GM19397 (cell line): ENCODE results near the gene KDM4E.
"Not testable (repeated sequence)": the region's sequence is repeated elsewhere in the genome, so short reads cannot be mapped to it uniquely, and the experiment has no call there.

Experiments
- ATAC-seq: cut with Tn5 transposase; IDR thresholded peaks from one replicate; pipeline ENCODE4 v1.9.1; 2021; ENCODE audit warnings: mild to moderate bottlenecking, moderate library complexity; ENCODE audit not compliant: unreplicated experiment

The KDM4E gene

DNA sequence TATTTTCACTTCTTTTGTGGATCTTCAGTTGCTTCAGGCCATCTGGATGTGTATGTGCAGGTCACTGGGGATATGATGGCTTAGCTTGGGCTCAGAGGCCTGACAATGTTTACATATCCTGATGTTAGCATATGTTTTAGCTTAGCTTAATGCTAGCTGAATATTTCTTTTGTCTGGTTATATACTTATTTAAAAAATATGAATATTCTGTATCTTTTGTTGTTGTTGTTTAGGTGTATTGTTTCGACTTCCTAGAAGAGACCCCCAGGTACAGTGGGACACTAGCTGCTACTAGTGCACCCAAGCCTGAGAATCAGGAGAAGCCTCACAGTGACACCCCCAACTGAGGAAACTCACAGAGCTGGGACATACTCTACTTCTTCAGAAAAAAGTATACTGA, at the start of gene KDM4E:
Gene KDM4E (plus strand): TSS at position 301 of the 400 bp plus-strand sequence. CDS start 300 bp downstream, outside the sequence.
- ATAC-seq: no peak

DNA sequence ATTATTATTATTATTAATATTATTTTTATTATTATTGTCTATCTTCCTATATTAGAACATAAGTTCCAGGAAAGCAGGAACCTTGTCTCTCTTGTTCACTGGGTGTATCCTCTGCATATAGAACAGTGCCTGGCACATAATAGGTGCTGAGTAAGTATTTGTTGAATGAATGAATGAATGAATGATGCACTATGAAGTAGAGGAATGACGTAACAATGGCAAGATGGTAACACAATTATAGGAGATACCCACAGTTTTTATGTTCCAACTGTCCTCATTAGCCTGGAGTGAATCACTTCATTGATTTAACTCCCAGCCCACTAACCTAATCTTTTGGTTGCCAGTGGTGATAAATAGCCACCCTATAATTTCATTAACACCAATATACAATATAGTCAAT, 49.5 kb upstream of the KDM4E start:
- no peak for ATAC-seq

DNA sequence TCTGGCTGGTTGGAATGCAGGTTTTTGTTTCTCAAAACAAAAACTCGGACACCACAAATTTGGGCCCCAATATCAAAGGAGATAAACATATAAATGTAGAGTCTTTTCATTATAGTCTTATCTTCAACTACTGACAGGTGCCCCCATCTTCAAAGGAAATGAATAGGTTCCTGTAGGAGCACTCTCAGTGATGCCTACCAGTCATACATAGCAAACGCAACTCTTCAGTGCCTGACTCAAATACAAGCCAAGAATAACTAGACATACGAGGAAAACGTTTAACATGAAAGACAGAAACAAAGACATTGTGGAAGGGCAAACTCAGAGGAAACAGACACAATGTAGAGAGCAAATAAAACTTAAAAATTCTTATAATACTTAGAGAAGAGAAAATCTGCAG, 37.7 kb upstream of the KDM4E start:
- ATAC-seq: no peak

GRCh38 chr11:94988748-94989147, 36.3 kb upstream of the KDM4E start:
- no peak for ATAC-seq

- ATAC-seq: no peak
Measured at GRCh38 chr11:94993400-94993943, 31.6 kb upstream of the KDM4E start.

GRCh38 chr11:94997437-94997836, 27.6 kb upstream of the KDM4E start:
- no peak for ATAC-seq

GRCh38 chr11:94998285-94998684, 26.8 kb upstream of the KDM4E start:
- no peak for ATAC-seq

DNA sequence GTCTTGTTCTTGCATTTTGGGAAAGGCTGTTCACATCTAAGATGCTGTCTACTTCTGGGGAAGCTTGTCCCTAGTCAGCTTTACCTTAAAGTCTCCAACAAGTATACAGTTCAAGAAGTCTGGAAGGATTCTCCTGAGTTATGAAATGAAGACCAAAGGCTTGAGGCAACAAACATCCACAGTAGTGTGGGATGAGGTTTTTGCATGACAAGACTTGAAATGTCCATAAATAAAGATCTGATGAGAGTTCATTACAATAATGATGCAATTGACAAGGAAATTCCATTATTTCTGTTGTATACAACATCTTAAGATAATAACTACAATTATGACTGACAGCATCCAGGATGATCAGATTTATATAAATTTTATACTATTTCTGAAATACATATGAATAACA, 21.3 kb upstream of the KDM4E start:
- no peak for ATAC-seq

- no peak for ATAC-seq
Measured at GRCh38 chr11:95005642-95006041, 19.4 kb upstream of the KDM4E start.

DNA sequence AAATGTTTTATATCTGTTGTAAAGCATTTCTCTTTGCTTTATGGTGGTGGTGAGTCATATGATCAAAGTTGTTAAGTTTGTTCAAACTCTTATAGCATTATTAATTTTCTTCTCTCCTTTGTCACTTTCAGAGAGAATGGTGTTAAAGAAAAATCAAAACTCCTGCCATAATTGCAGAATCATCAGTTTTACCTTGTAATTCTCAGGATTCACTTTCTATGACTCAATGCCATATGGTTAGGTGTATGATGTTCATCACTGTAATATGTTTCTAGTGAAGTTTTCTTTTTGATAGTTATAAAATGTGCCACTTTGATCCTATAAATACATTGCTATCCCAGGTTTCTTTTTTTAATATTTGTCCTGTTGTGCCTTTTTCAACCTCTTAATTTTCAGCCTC, 13.7 kb upstream of the KDM4E start:
- ATAC-seq: no peak

GRCh38 chr11:95014184-95014821, 10.8 kb upstream of the KDM4E start:
- no peak for ATAC-seq

- ATAC-seq: no peak
Measured at GRCh38 chr11:95016139-95016538, 8.9 kb upstream of the KDM4E start.

DNA sequence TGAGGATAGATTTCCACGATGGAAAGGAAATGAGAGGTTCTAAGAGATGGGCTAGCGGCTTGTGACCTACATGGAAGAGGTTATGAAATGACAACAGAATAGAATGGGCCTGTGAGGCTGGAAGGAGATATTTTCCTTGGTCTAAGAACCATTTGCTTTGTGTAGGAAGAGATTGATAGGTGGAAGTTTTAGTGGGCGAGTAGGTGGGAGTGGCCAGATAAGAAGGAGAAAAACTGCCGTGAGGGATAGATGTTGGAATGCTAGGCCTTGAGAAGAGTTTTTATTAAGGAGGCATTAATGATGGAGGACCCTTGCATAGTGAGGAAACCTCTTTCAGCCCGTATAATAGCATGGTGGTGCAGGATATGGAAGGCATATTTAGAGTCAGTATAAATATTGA, 3.6 kb upstream of the KDM4E start:
- not testable (repeated sequence) for ATAC-seq

DNA sequence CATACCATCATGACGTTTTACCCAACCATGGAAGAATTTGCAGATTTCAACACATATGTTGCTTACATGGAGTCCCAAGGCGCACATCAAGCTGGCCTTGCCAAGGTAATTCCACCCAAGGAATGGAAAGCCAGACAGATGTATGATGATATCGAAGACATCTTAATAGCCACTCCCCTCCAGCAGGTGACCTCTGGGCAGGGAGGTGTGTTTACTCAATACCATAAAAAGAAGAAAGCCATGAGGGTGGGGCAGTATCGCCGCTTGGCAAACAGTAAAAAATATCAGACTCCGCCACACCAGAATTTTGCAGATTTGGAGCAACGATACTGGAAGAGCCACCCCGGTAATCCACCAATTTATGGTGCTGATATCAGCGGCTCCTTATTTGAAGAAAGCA, 536 bp downstream of the KDM4E start:
- ATAC-seq: not testable (repeated sequence)

- ATAC-seq: no peak
Measured at GRCh38 chr11:95028357-95028756, 3.3 kb downstream of the KDM4E start.

GRCh38 chr11:95033051-95033450, 8.0 kb downstream of the KDM4E start:
- no peak for ATAC-seq

DNA sequence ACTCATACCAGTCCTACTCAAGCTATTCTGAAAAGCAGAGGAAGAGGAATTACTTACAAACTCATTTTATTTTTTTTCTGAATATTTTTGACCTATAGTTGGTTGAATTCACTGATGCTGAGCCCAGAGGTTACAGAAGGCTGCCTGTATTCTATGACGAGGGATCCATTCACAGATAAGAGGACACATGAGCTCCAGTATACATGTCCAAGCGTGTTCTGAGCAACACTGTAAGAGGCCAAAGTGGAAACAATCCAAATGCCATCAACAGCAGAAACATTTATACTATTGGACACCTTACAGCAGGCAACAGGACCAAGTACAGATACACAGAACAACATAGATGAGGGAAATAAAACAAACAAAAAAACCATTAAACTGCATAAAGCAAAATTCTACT, 10.3 kb downstream of the KDM4E start:
- ATAC-seq: no peak

DNA sequence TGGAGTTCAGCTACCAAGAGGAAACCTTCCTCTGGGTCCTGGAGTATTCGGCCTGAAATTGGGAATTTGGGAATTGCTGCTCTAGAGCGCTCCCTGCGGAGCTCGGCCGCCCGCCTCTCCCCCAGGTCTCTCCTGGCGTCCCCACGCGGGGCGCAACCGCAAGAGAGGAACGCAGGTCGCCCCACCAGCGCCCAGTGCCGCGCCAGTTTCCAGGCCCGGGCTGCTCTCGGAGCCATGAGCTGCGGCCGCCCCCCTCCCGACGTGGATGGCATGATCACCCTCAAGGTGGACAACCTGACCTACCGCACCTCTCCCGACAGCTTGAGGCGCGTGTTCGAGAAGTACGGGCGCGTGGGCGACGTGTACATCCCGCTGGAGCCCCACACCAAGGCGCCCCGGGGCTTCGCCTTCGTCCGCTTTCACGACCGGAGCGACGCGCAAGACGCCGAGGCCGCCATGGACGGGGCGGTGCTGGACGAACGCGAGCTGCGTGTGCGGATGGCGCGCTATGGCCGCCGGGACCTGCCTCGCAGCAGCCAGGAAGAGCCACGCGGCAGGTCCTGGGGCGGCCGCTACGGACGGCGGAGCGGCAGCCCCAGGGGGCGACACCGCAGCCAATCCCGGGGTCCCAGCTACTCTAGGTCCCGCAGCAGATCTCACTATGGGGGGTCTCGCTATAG, 12.4 kb downstream of the KDM4E start:
- not testable (repeated sequence) for ATAC-seq

DNA sequence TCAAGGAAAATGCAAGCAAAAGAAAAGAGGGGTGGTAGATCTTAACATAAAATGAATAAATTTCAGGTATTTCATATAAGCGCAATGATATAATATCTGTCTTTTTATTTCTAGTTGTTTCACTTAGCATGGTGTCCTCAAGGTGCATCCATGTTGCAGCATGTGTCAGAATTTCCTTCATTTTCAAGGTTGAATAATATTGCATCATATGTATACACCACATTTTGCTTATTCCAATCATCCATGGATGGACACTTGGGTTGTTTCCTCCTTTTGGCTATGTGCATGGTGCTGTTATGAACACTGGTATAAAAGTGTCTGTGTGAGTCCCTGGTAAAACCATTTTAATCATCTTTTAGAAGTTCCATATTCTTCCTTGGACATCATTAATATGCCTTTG, 17.2 kb downstream of the KDM4E start:
- ATAC-seq: no peak

DNA sequence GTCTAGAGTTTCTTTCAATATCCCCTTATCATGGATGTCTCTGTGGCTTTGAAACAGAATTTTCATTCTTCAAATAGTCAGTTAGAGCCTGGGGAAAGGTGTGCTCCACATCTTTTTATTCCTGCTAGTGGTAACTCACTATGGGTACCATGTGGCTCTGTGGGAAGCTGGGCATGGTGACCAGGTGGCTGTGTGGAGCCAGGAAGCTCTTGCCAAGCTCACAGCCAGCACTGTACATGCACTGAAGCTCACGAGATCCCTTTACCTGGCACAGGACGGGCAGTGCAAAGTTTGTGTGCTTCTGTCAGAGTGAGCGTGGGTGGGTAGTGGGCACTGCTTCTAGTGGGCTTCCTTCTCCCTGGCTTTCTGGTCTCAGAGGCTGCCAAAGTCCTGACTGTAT, 17.8 kb downstream of the KDM4E start:
- ATAC-seq: no peak

GRCh38 chr11:95044010-95044409, 19.0 kb downstream of the KDM4E start:
- no peak for ATAC-seq

- no peak for ATAC-seq
Measured at GRCh38 chr11:95045812-95046211, 20.8 kb downstream of the KDM4E start.
